Endothelial cell of umbilical vein (primary cell): ENCODE results near the gene XYLB.

Source experiments
- CTCF ChIP-seq, 2 donors: IDR thresholded peaks; 1 replicate in 1 of 2; 2 replicates in 1 of 2; pipeline ENCODE4 v1.5.1; 2011; ENCODE audit warnings: low read length in 2 of 2, mild to moderate bottlenecking in 2 of 2, moderate library complexity in 2 of 2, control low read depth in 1 of 2, inconsistent platforms in 1 of 2, low read depth in 1 of 2; ENCODE audit not compliant: insufficient read depth in 1 of 2; ENCODE audit errors: extremely low read depth in 1 of 2
- JUN ChIP-seq: IDR thresholded peaks from 2 replicates; pipeline ENCODE4 v1.6.1; 2011; ENCODE audit warnings: borderline replicate concordance, low read depth; ENCODE audit not compliant: insufficient read length, insufficient read depth
- POLR2A ChIP-seq: IDR thresholded peaks from 2 replicates; pipeline ENCODE4 v1.6.1; 2012; ENCODE audit warnings: low read depth, mild to moderate bottlenecking, control low read depth, low read length
- POLR2AphosphoS5 ChIP-seq: IDR thresholded peaks from 2 replicates; pipeline ENCODE4 v1.6.1; 2012; ENCODE audit warnings: low read depth, mild to moderate bottlenecking, control low read depth, low read length, moderate library complexity; ENCODE audit not compliant: insufficient read depth

DNA sequence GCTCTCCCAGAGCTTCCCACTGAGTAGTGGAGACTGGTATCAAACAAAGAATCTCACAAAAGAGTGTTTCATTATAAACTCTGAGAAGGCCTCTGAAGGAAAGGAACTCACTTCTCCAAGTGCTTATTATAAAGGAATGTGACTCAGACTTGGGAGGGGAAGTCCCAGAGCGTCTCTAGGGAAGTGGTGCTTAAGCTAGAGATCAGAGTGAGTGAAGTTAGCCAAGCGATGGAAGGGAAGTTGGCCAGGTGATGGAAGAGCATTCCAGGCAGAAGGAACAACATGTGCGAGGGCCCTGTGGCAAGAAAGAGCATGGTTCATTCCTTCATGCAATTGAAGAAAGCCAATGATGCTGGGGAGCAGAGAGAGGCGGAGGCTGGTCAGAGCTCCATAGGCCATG is 2.3 kb downstream of the XYLB start:
- TF ChIP-seq CTCF (IDR thresholded peaks at IDR 0.05; ENCODE audit: extremely low read depth in 1 of 2, insufficient read depth in 1 of 2, low read depth in 1 of 2, low read length in 2 of 2) = no peak
- TF ChIP-seq POLR2A = no peak
- TF ChIP-seq POLR2AphosphoS5 = no peak
- no peak for TF ChIP-seq JUN
